HepG2 (cell line): ENCODE measurements around the gene EIF4E1B. TPM values are rescaled to one million over a fixed set of nuclear protein-coding genes. Genes with fewer than 3 reads are reported as not detected.

ENCODE experiments used
- ELF1 ChIP-seq: sonication (generic); formaldehyde crosslinking; IDR thresholded peaks from 2 replicates; pipeline ENCODE4 v1.4.0; 2020; ENCODE audit warnings: missing genetic modification reagents
- GLI4 ChIP-seq: sonication (generic); formaldehyde crosslinking; IDR thresholded peaks from 2 replicates; pipeline ENCODE4 v1.5.1; 2020; ENCODE audit warnings: missing genetic modification reagents, mild to moderate bottlenecking, moderate library complexity, borderline replicate concordance
- KDM3A ChIP-seq: IDR thresholded peaks from 2 replicates; pipeline ENCODE4 v1.6.1; 2018; ENCODE audit warnings: low read depth, missing compliant biosample characterization
- KLF6 ChIP-seq: IDR thresholded peaks from 2 replicates; pipeline ENCODE4 v1.8.0; 2016; ENCODE audit warnings: missing biosample characterization, missing genetic modification reagents
- MBD4 ChIP-seq: IDR thresholded peaks from 2 replicates; pipeline ENCODE4 v1.6.1; 2012; ENCODE audit warnings: low read length, inconsistent platforms, borderline replicate concordance
- MED8 ChIP-seq: sonication (generic); formaldehyde crosslinking; IDR thresholded peaks from 2 replicates; pipeline ENCODE4 v1.8.1; 2023; ENCODE audit warnings: mild to moderate bottlenecking, missing genetic modification reagents; ENCODE audit not compliant: insufficient replicate concordance
- NCOA2 ChIP-seq: sonication (generic); formaldehyde crosslinking; IDR thresholded peaks from 2 replicates; pipeline ENCODE4 v1.8.0; 2022; ENCODE audit warnings: inconsistent platforms
- RCOR2 ChIP-seq: IDR thresholded peaks from 2 replicates; pipeline ENCODE4 v1.6.1; 2016; ENCODE audit warnings: missing biosample characterization, missing genetic modification reagents
- TEAD3 ChIP-seq: optimal IDR thresholded peaks from 2 replicates; pipeline ENCODE3; 2016; ENCODE audit warnings: borderline replicate concordance
- ZNF24 ChIP-seq: fragments of 450-650 bp; IDR thresholded peaks from 2 replicates; pipeline ENCODE4 v1.6.1; 2017; ENCODE audit warnings: antibody characterized with exemption, mild to moderate bottlenecking
- ZNF260 ChIP-seq: sonication (generic); formaldehyde crosslinking; IDR thresholded peaks from 2 replicates; pipeline ENCODE4 v1.4.0; 2020; ENCODE audit warnings: missing genetic modification reagents, low read depth, mild to moderate bottlenecking, borderline replicate concordance
- ZNF510 ChIP-seq: sonication (generic); formaldehyde crosslinking; IDR thresholded peaks from 2 replicates; pipeline ENCODE4 v1.4.0; 2020; ENCODE audit warnings: low read depth, mild to moderate bottlenecking, missing genetic modification reagents
- ZNF878 ChIP-seq: sonication (generic); formaldehyde crosslinking; IDR thresholded peaks from 2 replicates; pipeline ENCODE4 v1.8.1; 2023; ENCODE audit warnings: mild to moderate bottlenecking, missing genetic modification reagents, moderate library complexity
- polyA plus RNA-seq, 8 experiments: library from polyadenylated mRNA; depleted of rRNA in 3 of 8; stranded (reverse) in 7 of 8; unstranded in 1 of 8; fragments of >200 nt; fragmentation: Illumina TruSeq in 4 of 8; extraction: Trizol in 4 of 8; gene quantifications; 2 replicates each; pipeline versions ENCODE4 v1.2.1 to v1.2.3, GENCODE V29; 2011 to 2016; ENCODE audit warnings: low read depth in 4 of 8, missing spikeins in 1 of 8, mixed read lengths in 1 of 8; ENCODE audit not compliant: insufficient read depth in 1 of 8
- total RNA-seq, 5 experiments: library from RNA; depleted of rRNA; stranded (reverse); fragments of >200 nt; fragmentation: Illumina TruSeq; extraction: Trizol; gene quantifications; 2 replicates each; pipeline ENCODE4 v1.2.3, GENCODE V29; 2016; ENCODE audit warnings: low read depth in 1 of 5
- TF ChIP-seq, protein P1 (sequence below): sonication (generic); formaldehyde crosslinking; IDR thresholded peaks from 2 replicates; pipeline ENCODE4 v1.8.1; 2023; ENCODE audit warnings: mild to moderate bottlenecking, inconsistent platforms, moderate library complexity, missing genetic modification reagents, borderline replicate concordance
- TF ChIP-seq, protein P2 (sequence below): sonication (generic); formaldehyde crosslinking; IDR thresholded peaks from 2 replicates; pipeline ENCODE4 v1.4.0; 2020; ENCODE audit warnings: mild to moderate bottlenecking, low read depth, missing genetic modification reagents
- TF ChIP-seq, protein P3 (sequence below): IDR thresholded peaks from 2 replicates; pipeline ENCODE4 v1.6.1; 2016; ENCODE audit warnings: mild to moderate bottlenecking
- TF ChIP-seq, protein P4 (sequence below): fragments of 450-650 bp; IDR thresholded peaks from 2 replicates; pipeline ENCODE4 v1.6.1; 2017
- TF ChIP-seq, protein P5 (sequence below): sonication (generic); formaldehyde crosslinking; IDR thresholded peaks from 2 replicates; pipeline ENCODE4 v1.5.1; 2020; ENCODE audit warnings: missing genetic modification reagents, mild to moderate bottlenecking, borderline replicate concordance
- TF ChIP-seq, protein P6 (sequence below): sonication (generic); formaldehyde crosslinking; conservative IDR thresholded peaks from 2 replicates; pipeline ENCODE4 v1.4.0; 2020; ENCODE audit warnings: missing genetic modification reagents

Gene EIF4E1B
- total and polyA plus RNA-seq, 2 of the 13 experiments (the other 11 are each of a cell fraction or from before 2014, with no cell fraction given) = not detected

DNA sequence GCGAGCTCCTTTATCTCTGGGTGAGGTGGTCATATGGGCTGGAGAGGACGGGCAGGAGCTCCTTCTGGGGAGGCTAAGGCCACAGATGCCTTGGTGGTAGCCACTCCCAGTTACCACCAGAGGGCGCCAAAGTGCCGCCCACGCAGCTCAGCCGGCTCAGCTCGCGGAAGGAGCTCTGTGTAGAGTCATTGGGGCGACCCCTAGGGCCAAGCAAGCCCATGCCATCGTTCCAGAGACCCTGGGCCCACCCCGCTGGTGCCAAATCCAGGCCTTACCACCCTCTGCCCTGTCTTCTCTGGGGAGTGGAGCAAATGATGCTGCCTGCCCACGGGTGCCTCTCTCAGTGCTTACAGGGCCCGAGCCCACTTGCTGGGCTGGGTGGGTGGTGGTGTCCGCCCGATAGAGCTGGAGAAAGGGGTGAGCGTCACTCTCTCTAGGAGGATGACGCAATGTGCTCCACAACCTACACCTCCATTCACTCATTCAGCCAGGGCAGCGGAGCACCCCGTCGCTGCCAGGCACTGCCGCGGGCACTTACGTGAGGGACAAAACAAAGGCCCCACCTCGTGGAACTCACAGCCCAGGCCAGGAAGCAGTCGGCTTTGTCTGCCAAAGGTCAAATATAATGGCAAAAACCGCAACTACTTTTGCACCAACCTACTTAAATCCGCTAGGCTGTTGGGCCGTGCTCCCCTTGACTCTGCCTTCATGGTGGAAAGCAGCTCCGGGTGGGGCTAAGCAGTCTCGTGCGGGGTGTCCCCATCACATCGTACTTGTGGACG is 30.6 kb downstream of the EIF4E1B start (continued):
- 0 out of 2 replicates have a peak, but pooled peaks have one; percentile 41 for TF ChIP-seq KDM3A
- TF ChIP-seq, protein P1, sequence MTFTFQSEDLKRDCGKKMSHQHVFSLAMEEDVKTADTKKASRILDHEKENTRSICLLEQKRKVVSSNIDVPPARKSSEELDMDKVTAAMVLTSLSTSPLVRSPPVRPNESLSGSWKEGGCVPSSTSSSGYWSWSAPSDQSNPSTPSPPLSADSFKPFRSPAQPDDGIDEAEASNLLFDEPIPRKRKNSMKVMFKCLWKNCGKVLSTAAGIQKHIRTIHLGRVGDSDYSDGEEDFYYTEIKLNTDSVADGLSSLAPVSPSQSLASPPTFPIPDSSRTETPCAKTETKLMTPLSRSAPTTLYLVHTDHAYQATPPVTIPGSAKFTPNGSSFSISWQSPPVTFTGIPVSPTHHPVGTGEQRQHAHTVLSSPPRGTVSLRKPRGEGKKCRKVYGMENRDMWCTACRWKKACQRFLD (CRISPR knock-in tag) = no peak
- TF ChIP-seq, protein P2, sequence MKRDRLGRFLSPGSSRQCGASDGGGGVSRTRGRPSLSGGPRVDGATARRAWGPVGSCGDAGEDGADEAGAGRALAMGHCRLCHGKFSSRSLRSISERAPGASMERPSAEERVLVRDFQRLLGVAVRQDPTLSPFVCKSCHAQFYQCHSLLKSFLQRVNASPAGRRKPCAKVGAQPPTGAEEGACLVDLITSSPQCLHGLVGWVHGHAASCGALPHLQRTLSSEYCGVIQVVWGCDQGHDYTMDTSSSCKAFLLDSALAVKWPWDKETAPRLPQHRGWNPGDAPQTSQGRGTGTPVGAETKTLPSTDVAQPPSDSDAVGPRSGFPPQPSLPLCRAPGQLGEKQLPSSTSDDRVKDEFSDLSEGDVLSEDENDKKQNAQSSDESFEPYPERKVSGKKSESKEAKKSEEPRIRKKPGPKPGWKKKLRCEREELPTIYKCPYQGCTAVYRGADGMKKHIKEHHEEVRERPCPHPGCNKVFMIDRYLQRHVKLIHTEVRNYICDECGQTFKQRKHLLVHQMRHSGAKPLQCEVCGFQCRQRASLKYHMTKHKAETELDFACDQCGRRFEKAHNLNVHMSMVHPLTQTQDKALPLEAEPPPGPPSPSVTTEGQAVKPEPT = no peak
- TF ChIP-seq ZNF878 (CRISPR knock-in tag) = no peak
- TF ChIP-seq NCOA2 (CRISPR knock-in tag) = peak; percentile 38; the same call in 1 of the 2 replicates
- no peak for TF ChIP-seq GLI4 (CRISPR knock-in tag)
- no peak for TF ChIP-seq RCOR2
- TF ChIP-seq, protein P3, sequence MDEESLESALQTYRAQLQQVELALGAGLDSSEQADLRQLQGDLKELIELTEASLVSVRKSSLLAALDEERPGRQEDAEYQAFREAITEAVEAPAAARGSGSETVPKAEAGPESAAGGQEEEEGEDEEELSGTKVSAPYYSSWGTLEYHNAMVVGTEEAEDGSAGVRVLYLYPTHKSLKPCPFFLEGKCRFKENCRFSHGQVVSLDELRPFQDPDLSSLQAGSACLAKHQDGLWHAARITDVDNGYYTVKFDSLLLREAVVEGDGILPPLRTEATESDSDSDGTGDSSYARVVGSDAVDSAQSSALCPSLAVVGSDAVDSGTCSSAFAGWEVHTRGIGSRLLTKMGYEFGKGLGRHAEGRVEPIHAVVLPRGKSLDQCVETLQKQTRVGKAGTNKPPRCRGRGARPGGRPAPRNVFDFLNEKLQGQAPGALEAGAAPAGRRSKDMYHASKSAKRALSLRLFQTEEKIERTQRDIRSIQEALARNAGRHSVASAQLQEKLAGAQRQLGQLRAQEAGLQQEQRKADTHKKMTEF (CRISPR knock-in tag) = 0 out of 2 replicates have a peak, but pooled peaks have one; percentile 41
- 0 out of 2 replicates have a peak, but pooled peaks have one; percentile 57 for TF ChIP-seq KLF6 (CRISPR knock-in tag)
- TF ChIP-seq ELF1 (CRISPR knock-in tag) = 0 out of 2 replicates have a peak, but pooled peaks have one; percentile 24
- TF ChIP-seq MED8 (CRISPR knock-in tag) = no peak
- TF ChIP-seq, protein P4, sequence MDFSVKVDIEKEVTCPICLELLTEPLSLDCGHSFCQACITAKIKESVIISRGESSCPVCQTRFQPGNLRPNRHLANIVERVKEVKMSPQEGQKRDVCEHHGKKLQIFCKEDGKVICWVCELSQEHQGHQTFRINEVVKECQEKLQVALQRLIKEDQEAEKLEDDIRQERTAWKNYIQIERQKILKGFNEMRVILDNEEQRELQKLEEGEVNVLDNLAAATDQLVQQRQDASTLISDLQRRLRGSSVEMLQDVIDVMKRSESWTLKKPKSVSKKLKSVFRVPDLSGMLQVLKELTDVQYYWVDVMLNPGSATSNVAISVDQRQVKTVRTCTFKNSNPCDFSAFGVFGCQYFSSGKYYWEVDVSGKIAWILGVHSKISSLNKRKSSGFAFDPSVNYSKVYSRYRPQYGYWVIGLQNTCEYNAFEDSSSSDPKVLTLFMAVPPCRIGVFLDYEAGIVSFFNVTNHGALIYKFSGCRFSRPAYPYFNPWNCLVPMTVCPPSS = no peak
- TF ChIP-seq, protein P5, sequence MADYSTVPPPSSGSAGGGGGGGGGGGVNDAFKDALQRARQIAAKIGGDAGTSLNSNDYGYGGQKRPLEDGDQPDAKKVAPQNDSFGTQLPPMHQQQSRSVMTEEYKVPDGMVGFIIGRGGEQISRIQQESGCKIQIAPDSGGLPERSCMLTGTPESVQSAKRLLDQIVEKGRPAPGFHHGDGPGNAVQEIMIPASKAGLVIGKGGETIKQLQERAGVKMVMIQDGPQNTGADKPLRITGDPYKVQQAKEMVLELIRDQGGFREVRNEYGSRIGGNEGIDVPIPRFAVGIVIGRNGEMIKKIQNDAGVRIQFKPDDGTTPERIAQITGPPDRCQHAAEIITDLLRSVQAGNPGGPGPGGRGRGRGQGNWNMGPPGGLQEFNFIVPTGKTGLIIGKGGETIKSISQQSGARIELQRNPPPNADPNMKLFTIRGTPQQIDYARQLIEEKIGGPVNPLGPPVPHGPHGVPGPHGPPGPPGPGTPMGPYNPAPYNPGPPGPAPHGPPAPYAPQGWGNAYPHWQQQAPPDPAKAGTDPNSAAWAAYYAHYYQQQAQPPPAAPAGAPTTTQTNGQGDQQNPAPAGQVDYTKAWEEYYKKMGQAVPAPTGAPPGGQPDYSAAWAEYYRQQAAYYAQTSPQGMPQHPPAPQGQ (CRISPR knock-in tag) = no peak
- TF ChIP-seq MBD4 = no peak
- no peak for TF ChIP-seq ZNF260 (CRISPR knock-in tag)
- TF ChIP-seq TEAD3 (CRISPR knock-in tag) = peak; percentile 30
- no peak for TF ChIP-seq ZNF24
- TF ChIP-seq, protein P6, sequence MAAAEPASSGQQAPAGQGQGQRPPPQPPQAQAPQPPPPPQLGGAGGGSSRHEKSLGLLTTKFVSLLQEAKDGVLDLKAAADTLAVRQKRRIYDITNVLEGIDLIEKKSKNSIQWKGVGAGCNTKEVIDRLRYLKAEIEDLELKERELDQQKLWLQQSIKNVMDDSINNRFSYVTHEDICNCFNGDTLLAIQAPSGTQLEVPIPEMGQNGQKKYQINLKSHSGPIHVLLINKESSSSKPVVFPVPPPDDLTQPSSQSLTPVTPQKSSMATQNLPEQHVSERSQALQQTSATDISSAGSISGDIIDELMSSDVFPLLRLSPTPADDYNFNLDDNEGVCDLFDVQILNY (CRISPR knock-in tag) = no peak
- TF ChIP-seq ZNF510 = peak; percentile 27; the same call in 1 of the 2 replicates
